GM12873 (cell line): ENCODE measurements around the gene ALG5.

Experiments
- CTCF ChIP-seq: IDR thresholded peaks from 2 replicates; pipeline ENCODE4 v1.5.1; 2012; ENCODE audit warnings: low read depth, mild to moderate bottlenecking, moderate library complexity, low read length, control low read depth; ENCODE audit not compliant: insufficient read depth; ENCODE audit errors: missing control alignments

Gene ALG5

DNA sequence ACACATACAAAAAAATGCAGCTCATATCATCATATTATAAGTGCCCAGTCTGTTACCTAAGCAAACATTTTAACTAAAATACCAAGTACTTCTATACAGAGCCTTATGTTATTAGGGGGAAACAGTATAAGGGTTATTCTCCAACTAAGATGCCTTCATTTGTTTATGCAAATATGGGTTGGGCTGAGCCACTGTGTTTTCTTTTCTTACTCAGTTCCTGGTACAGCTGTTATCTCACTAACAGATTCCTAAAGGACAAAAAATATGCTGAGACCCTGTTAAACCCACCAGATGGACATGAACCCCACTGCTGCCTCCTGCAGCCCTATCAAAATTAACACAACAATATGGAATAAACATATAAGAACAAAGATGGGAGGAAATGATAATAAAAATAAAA, 44.6 kb downstream of the ALG5 start:
- TF ChIP-seq CTCF = no peak

DNA sequence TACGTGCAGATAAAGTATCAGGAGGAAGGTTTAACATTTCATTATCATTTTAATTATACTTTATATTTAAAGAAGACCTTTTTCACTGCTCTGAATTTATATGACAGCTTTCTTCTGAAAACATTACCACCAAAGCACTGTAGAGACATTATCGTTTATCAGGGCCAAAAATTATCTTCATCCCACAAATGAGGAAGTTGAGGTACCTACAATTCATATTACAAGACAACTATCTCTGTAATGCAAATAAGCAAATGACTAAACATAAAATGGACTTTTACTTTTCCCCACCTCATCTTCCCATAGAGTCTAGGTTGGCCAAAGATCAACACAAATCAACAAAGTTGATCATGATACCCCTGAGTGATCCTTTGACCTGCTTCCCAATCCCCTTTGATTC, 48.2 kb downstream of the ALG5 start:
- no peak for TF ChIP-seq CTCF

DNA sequence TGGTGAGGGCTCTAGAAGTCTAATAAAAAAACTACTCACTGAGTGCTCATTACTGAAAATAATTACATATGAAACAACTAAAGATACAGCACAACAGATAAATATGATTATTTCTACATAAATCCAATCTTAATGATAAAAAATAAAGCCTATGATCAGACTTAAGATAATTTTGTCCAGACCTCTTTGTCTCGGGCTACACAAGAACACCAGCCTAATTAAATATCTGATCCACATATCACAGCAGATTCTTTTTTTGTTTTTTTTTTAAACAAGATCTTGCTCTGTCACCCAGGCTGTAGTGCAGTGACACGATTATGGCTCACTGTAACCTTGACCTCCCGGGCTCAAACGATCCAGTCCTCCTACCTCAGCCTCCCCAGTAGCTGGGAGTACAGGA, 48.8 kb downstream of the ALG5 start:
- TF ChIP-seq CTCF = no peak

DNA sequence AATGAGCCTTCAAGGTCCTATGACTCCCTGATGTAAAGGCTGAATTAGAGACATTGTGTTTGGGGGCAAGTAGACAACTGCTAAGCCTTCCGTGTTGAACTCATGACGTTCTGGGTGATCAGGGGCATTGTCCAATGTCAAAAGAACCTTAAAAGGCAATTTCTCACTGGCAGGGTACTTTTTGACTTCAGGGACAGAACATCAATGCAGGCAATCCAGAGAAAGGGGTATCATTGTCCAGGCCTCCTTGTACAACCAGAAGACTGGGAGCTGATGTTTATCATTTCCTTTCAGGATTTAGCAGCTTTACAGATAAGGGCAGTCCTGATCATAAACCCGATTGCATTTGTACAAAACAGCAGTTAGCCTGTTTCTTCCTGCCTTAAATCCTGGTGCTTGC, 54.1 kb downstream of the ALG5 start:
- no peak for TF ChIP-seq CTCF

DNA sequence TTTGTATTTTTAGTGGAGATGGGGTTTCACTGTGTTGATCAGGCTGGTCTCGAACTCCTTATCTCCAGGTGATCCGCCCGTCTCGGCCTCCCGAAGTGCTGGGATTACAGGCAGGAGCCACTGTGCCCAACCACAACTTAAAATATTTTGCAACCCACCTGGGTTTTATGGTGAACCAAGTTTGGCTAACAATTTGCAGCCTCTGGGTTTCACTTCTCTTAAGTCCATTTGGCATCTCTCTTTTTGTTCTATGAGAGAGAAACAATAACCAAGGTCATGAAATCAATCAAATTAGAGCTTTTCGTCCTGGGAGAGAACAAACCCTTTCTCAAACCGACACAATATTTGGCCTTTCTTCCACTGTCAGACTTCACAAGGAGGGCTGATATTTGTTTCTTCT, 73.5 kb downstream of the ALG5 start:
- TF ChIP-seq CTCF = no peak

- TF ChIP-seq CTCF = no peak
These were observed 75.1 kb downstream of the ALG5 start for GRCh38 chr13:36924001-36924400.

- no peak for TF ChIP-seq CTCF
These were observed 77.4 kb downstream of the ALG5 start for GRCh38 chr13:36921631-36922301.

- no peak for TF ChIP-seq CTCF
These were observed 78.4 kb downstream of the ALG5 start for GRCh38 chr13:36920616-36921185.
